ENCODE data around the gene NPL. TPM values are rescaled to one million over a fixed set of nuclear protein-coding genes. Genes with fewer than 3 reads are reported as not detected.

The NPL gene
- total RNA-seq, 2 donors from 2014 or later = 3.0 to 4.7 TPM

GRCh38 chr1:182811975-182812722 is 22.6 kb downstream of the NPL start:
- DNase-seq = no peak
- no peaks in the 10 kb centered on the region for H3K27me3 Mint-ChIP-seq
- no peak for ATAC-seq
- H3K27ac Mint-ChIP-seq = no peak overlapping the region
- peaks cover 2% of the 10 kb centered on the region for H3K4me1 Mint-ChIP-seq
- peaks cover 7% of the 10 kb centered on the region for H3K36me3 Mint-ChIP-seq (ENCODE audit: low read depth)
- H3K9me3 ChIP-seq (ENCODE audit: control insufficient read depth, low read length, poor library complexity, severe bottlenecking) = no peaks in the 10 kb centered on the region
- no peak overlapping the region for H3K4me3 Mint-ChIP-seq

- no peak for ATAC-seq
- no peak for DNase-seq
- Mint-ChIP-seq H3K27ac (no peak overlapping the region), H3K4me3 (no peak overlapping the region), H3K27me3 (no peaks in the 10 kb centered on the region), H3K36me3 (ENCODE audit: low read depth) (peaks cover 9% of the 10 kb centered on the region), H3K4me1 (peaks cover 2% of the 10 kb centered on the region)
- H3K9me3 ChIP-seq (ENCODE audit: control insufficient read depth, low read length, poor library complexity, severe bottlenecking) = no peaks in the 10 kb centered on the region
Observed at GRCh38 chr1:182816863-182817262, 27.3 kb downstream of the NPL start.

GRCh38 chr1:182817802-182818201 is 28.2 kb downstream of the NPL start:
- Mint-ChIP-seq H3K4me1 (peaks cover under 1% of the 10 kb centered on the region), H3K4me3 (no peak overlapping the region), H3K36me3 (ENCODE audit: low read depth) (peaks cover 6% of the 10 kb centered on the region), H3K27ac (no peak overlapping the region), H3K27me3 (no peaks in the 10 kb centered on the region)
- no peak for DNase-seq
- ATAC-seq = no peak
- no peaks in the 10 kb centered on the region for H3K9me3 ChIP-seq (ENCODE audit: control insufficient read depth, low read length, poor library complexity, severe bottlenecking)

GRCh38 chr1:182823220-182823619 is 33.6 kb downstream of the NPL start:
- H3K27ac Mint-ChIP-seq = no peak overlapping the region
- H3K4me1 Mint-ChIP-seq = peaks cover 2% of the 10 kb centered on the region
- no peak for ATAC-seq
- peaks cover 8% of the 10 kb centered on the region for H3K36me3 Mint-ChIP-seq (ENCODE audit: low read depth)
- no peak overlapping the region for H3K4me3 Mint-ChIP-seq
- H3K27me3 Mint-ChIP-seq = no peaks in the 10 kb centered on the region
- DNase-seq = no peak
- H3K9me3 ChIP-seq (ENCODE audit: control insufficient read depth, low read length, poor library complexity, severe bottlenecking) = no peaks in the 10 kb centered on the region

GRCh38 chr1:182826892-182827291 is 37.3 kb downstream of the NPL start:
- Mint-ChIP-seq H3K27me3 (no peaks in the 10 kb centered on the region), H3K36me3 (ENCODE audit: low read depth) (peaks cover 9% of the 10 kb centered on the region), H3K4me3 (no peak overlapping the region), H3K4me1 (peaks cover 2% of the 10 kb centered on the region), H3K27ac (no peak overlapping the region)
- ATAC-seq (no peak), DNase-seq (no peak)
- no peaks in the 10 kb centered on the region for H3K9me3 ChIP-seq (ENCODE audit: control insufficient read depth, low read length, poor library complexity, severe bottlenecking)

GRCh38 chr1:182829285-182829932 is 39.8 kb downstream of the NPL start:
- Mint-ChIP-seq H3K36me3 (ENCODE audit: low read depth) (peaks cover 5% of the 10 kb centered on the region), H3K27ac (no peak overlapping the region), H3K27me3 (no peaks in the 10 kb centered on the region), H3K4me1 (peaks cover 3% of the 10 kb centered on the region), H3K4me3 (no peak overlapping the region)
- no peaks in the 10 kb centered on the region for H3K9me3 ChIP-seq (ENCODE audit: control insufficient read depth, low read length, poor library complexity, severe bottlenecking)
- no peak for DNase-seq
- no peak for ATAC-seq

GRCh38 chr1:182833271-182833670 is 43.7 kb downstream of the NPL start:
- Mint-ChIP-seq H3K4me3 (no peak overlapping the region), H3K27ac (peak overlapping the region; percentile 29), H3K27me3 (no peaks in the 10 kb centered on the region), H3K36me3 (ENCODE audit: low read depth) (peaks cover 3% of the 10 kb centered on the region), H3K4me1 (peaks cover 3% of the 10 kb centered on the region)
- no peak for ATAC-seq
- DNase-seq = no peak
- H3K9me3 ChIP-seq (ENCODE audit: control insufficient read depth, low read length, poor library complexity, severe bottlenecking) = no peaks in the 10 kb centered on the region

- no peak overlapping the region for H3K27ac Mint-ChIP-seq
- H3K4me1 Mint-ChIP-seq = peaks cover 7% of the 10 kb centered on the region
- H3K36me3 Mint-ChIP-seq (ENCODE audit: low read depth) = peaks cover 3% of the 10 kb centered on the region
- ATAC-seq (no peak), DNase-seq (no peak)
- no peaks in the 10 kb centered on the region for H3K9me3 ChIP-seq (ENCODE audit: control insufficient read depth, low read length, poor library complexity, severe bottlenecking)
- H3K4me3 Mint-ChIP-seq = no peak overlapping the region
- H3K27me3 Mint-ChIP-seq = no peaks in the 10 kb centered on the region
Observed at GRCh38 chr1:182834326-182834725, 44.8 kb downstream of the NPL start.

- H3K9me3 ChIP-seq (ENCODE audit: control insufficient read depth, low read length, poor library complexity, severe bottlenecking) = no peaks in the 10 kb centered on the region
- DNase-seq (no peak), ATAC-seq (no peak)
- Mint-ChIP-seq H3K4me3 (no peak overlapping the region), H3K36me3 (ENCODE audit: low read depth) (peaks cover 4% of the 10 kb centered on the region), H3K27me3 (no peaks in the 10 kb centered on the region), H3K27ac (no peak overlapping the region), H3K4me1 (peaks cover 18% of the 10 kb centered on the region)
Observed at GRCh38 chr1:182835806-182836205, 46.2 kb downstream of the NPL start.

GRCh38 chr1:182839209-182840066 is 49.9 kb downstream of the NPL start, which contains the start of gene DHX9:
Gene DHX9, plus strand, starts transcription at chr1:182839347. Its CDS starts 3,220 bp downstream, at chr1:182842567.
- H3K9me3 ChIP-seq (ENCODE audit: control insufficient read depth, low read length, poor library complexity, severe bottlenecking) = no peaks in the 10 kb centered on the region
- ATAC-seq = peak; percentile 86
- peak within 1 kb of the TSS; percentile 97 for H3K27ac Mint-ChIP-seq
- peak within 1 kb of the TSS; percentile 98 for H3K4me3 Mint-ChIP-seq
- H3K4me1 Mint-ChIP-seq = peaks cover 36% of the 10 kb centered on the region
- H3K27me3 Mint-ChIP-seq = no peaks in the 10 kb centered on the region
- DNase-seq = peak; percentile 94 to 98 (median 97)
- peaks cover 4% of the 10 kb centered on the region for H3K36me3 Mint-ChIP-seq (ENCODE audit: low read depth)

- ATAC-seq (no peak), DNase-seq (no peak)
- peak overlapping the region; percentile 97 for H3K27ac Mint-ChIP-seq
- H3K27me3 Mint-ChIP-seq = no peaks in the 10 kb centered on the region
- H3K4me3 Mint-ChIP-seq = peak overlapping the region; percentile 98
- H3K4me1 Mint-ChIP-seq = peaks cover 38% of the 10 kb centered on the region
- peaks cover 5% of the 10 kb centered on the region for H3K36me3 Mint-ChIP-seq (ENCODE audit: low read depth)
- H3K9me3 ChIP-seq (ENCODE audit: control insufficient read depth, low read length, poor library complexity, severe bottlenecking) = no peaks in the 10 kb centered on the region
Observed at GRCh38 chr1:182841368-182841988, 51.9 kb downstream of the NPL start.

GRCh38 chr1:182842265-182842664 is 52.7 kb downstream of the NPL start:
- no peak for ATAC-seq
- H3K36me3 Mint-ChIP-seq (ENCODE audit: low read depth) = peaks cover 6% of the 10 kb centered on the region

GRCh38 chr1:182845379-182845778 is 55.8 kb downstream of the NPL start:
- ATAC-seq = no peak
- no peak for DNase-seq
- Mint-ChIP-seq H3K27ac (peak overlapping the region; percentile 79), H3K36me3 (ENCODE audit: low read depth) (peaks cover 10% of the 10 kb centered on the region), H3K27me3 (no peaks in the 10 kb centered on the region), H3K4me1 (peaks cover 60% of the 10 kb centered on the region), H3K4me3 (no peak overlapping the region)
- no peaks in the 10 kb centered on the region for H3K9me3 ChIP-seq (ENCODE audit: control insufficient read depth, low read length, poor library complexity, severe bottlenecking)

More at GRCh38 chr1:182842265-182842664, 52.7 kb downstream of the NPL start:
- peak overlapping the region; percentile 67 for H3K27ac Mint-ChIP-seq
- H3K4me3 Mint-ChIP-seq = peak overlapping the region; percentile 52
- no peak for DNase-seq
- no peaks in the 10 kb centered on the region for H3K9me3 ChIP-seq (ENCODE audit: control insufficient read depth, low read length, poor library complexity, severe bottlenecking)
- H3K27me3 Mint-ChIP-seq = no peaks in the 10 kb centered on the region
- H3K4me1 Mint-ChIP-seq = peaks cover 46% of the 10 kb centered on the region

Measured in T-helper 17 cell (primary cell).